Stimulated activated CD4-positive, alpha-beta T cell treated with anti-CD3 and anti-CD28 coated beads, Interleukin-4, amount 100 ng/mL, for 1 hour (primary cell): ENCODE measurements around the gene AHNAK.
"Not testable (repeated sequence)": the region's sequence is repeated elsewhere in the genome, so short reads cannot be mapped to it uniquely, and the experiment has no call there.

Experiments used
- DNase-seq: peaks from one replicate; pipeline ENCODE4 v3.0.0-alpha.2; 2020

The AHNAK gene

DNA sequence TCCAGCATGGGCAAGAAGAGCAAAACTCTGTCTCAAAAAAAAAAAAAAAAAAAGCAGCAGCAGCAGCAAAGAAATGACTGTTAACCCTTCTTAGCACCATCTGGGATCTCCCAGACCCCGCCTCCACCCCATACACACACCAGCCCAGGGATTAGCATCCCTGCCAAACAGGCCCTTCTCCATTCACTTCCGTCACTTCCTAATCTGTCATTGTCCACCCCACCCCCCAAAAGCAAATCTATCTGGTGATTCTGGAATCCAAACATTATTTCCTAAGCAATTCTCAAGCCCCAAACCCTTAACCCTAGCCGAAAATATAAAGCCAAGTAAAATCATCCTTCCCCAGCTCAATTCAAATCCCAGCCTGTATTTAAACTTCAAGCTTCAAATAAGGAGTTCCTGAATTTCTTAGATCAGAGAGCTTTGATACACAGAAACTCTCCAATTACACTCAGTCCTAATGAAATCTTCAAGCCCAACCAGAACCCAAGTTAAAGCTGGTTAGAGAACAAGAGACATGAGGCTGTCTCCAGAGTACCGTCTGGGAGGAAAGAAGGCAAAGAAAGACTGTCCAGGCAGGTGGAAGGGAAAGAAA is 6.0 kb upstream of the AHNAK start:
- no peak for DNase-seq

DNA sequence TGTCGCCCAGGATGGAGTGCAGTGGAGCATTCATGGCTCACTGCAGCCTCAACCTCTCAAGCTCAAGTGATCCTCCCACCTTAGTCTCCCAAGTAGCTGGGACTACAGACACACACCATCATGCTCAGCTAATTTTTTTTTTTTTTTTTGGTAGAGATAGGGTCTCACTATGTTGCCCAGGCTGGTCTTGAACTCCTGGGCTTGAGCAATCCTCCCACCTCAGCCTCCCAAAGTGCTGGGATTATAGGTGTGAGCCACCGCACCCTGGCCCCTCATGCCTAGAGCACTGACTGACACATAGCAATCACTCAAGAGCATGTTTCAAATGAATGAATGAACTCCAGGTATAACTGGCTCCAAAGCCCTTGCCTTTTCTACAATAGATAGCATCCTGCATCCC is 3.9 kb upstream of the AHNAK start:
- DNase-seq: not testable (repeated sequence)

GRCh38 chr11:62548545-62549335 is 2.1 kb upstream of the AHNAK start:
- DNase-seq: no peak

GRCh38 chr11:62547691-62548281 is 1.2 kb upstream of the AHNAK start:
- DNase-seq: no peak

GRCh38 chr11:62546929-62547625 is 471 bp upstream of the AHNAK start:
- no peak for DNase-seq

- DNase-seq: peak; percentile 59
Observed at GRCh38 chr11:62545437-62546243, 966 bp downstream of the AHNAK start.

- peak; percentile 26 for DNase-seq
Observed at GRCh38 chr11:62544581-62545436, 1.8 kb downstream of the AHNAK start.

DNA sequence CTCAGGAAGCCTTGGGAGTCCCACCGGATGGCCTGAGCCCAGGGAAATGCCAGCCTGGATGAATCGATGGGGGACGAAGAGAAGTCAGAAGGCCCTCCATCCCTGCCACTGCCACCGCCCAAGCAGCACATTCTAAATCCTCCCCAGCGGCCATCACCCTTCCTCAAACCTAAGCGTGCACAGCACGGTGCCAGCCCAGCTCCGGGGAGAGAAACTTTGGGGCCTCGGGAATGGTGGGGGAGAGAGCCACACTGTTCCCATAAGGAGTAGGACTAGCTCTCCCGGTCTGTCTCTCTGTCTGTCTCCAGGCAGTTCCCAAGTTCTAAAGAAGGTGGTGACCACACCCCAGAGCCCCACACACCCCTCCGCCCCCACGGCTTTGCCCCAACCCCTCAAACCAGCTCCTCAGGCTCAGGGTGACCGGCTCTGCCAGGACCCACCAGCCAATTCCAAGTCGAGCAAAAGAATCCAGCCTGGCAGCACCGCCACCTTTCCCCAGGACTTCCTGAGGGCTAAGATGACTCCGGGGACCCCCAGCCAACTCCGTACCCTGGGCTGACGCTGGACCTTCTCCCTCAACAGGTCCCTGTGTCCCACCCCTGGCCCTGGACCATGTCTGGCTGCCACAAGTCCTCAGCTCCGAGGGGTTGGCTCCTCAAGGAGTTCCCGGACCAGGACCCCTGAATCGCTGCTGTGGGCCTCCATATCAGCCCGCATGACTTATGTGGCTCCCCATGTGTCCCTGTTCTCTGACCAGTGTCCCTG is 2.7 kb downstream of the AHNAK start:
- no peak for DNase-seq

- DNase-seq: peak; percentile 75
Observed at GRCh38 chr11:62542750-62543567, 3.6 kb downstream of the AHNAK start.

DNA sequence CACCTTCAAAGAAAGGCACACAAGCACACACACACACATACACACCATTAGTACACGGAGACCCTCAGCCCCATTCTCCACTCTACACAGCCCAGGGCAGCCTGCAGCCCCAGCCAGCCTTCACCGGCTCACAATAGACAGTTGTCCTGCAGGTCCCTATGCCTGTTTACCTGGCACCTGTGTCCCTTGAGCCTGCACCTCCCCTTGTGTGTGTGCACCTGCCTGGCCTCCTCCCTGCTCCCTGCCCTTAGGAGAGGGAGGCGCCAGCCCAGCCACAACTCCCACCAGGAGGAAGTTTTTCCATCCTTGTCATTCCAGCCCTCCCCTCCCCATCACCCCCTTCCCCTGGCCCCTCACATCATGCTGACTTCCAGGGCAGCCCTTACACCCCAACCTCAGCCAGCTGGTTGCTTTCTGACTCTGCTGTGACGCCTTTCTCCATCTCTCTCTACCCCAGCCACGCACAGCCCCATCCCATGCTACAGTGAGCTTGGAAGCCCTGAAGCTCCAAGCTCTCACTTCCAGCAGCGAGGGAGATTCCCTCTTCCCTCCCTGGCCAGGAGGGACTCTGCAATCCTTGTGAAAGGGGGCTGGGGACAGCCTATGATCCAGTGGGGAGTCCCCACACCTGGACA is 4.4 kb downstream of the AHNAK start:
- no peak for DNase-seq

DNA sequence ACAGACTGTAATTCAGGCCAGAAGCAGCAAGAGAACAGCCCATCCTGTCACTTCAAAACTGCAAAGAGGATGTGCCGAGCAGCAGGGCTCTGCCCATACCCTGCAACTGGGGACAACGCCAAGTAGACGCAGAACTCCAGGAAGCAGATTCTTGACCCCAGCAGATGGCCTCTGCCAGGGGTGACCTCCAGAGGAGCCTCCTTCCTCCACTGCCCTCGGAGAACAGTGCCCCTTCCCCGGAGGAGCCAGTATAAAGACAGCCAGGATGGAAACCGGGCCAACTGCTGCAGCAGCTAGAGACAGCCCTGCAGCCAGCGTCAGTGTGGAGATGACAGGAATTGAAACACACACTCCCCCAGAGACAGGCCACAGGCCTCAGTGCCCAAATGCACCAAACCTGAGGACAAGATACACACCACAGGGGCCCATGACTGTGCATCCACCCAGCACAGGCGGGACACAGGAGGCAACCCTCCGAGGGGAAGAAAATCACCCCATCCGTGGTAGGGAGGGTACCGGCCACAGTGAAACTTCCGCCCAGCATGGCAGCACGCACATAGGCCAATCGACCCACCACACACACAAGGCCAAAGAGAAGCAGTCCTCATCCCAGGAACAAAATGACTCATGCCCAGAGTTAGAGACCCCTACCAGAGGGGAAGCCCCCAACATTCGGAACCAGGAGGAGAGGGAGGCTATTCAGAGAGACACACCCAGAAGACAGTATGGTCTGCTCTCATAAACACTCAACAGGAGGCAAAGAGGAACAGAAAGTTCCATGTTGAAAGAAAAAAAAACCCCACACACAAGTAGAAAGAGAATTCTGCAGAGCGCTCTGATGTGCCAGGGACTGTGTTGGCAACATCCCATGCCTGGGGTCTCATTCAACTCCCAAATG is 5.6 kb downstream of the AHNAK start:
- DNase-seq: no peak

DNA sequence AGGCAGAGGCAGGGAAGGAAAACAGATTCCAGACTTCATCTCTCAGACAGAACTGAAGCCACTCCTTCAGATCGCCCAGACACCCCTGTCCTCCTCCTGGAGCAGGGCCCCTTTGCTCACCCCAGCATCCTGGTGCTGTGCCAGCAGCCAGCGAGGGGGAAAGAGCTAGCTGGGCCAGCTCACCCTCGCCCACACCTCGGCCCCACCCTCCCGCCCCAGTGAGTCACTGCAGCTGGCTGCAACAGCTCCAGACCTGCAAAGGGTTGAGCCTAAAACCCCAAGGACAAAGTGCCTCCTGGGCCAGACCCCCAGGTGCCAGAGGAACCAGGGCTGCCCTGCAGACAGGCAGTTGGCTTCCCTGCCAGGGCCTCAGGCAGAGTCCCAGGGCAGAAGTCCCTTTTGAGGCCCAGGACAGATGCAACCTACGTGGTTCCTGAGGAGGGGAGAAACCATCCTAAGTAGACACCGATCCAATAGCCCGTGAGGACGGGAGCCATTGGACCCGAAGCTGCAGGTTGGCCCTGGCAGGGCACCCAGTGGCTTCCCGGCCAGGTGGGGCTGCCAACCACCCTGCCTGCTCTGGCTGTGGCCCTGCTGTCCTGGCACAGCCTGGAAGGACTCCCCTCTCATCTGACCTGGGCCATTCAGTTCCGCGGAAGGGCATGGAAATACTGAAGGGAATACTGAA is 7.2 kb downstream of the AHNAK start:
- peak; percentile 64 for DNase-seq

DNA sequence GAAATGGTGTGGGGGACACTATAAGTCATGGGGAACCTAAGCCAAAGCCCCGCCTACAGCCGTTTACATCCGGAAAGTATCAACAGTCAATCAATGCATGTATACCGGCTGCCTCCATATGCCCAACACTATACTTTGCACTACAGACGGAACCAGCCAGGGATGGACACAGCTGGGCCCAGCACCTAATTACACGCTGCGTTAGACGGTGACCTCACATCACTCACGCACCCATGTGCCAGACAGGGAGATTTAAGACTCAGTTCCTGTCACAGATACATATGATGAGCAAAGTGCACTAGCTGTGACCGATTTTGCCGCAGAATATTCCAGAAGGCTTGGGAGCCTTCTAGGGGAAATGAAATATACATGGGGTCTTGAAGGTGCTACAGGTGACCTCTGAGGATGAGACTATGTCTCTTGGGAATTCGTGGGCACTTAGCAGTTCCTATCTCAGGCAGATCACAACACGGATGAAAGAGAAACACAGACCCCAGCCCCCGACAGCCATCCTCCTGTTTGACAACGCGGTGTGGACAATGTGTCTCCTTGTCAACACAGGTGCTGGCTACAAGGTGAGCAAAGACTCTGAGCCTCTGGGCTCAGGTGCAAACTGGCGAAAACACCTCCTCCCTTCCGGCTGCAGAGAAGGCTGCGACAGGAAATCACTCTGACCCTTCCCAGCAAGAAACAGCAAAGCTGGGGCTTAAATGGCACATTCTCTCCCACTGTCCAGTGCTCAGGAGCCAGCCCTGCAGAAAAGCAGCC is 8.0 kb downstream of the AHNAK start:
- DNase-seq: no peak

- DNase-seq: no peak
Observed at GRCh38 chr11:62536301-62536957, 10.2 kb downstream of the AHNAK start.

DNA sequence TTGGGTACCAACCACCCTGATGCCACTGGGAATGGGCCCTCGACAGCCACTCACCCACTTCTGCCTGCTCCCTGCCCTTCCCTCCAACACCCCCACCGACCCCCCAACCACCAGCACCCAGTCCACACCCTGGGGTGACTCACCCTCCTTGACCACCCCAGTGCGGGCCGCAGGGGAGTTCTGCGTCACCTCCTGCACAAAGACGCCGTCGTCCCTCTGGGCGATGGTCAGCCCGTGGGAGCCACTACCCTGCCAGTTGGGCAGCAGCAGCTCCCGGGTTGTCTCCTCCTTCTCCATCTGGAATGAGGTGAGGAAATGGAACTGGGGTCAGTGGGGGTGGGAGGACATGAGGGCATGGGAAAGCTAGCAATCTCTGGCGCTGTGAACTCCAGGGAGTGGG is 10.8 kb downstream of the AHNAK start:
- no peak for DNase-seq

DNA sequence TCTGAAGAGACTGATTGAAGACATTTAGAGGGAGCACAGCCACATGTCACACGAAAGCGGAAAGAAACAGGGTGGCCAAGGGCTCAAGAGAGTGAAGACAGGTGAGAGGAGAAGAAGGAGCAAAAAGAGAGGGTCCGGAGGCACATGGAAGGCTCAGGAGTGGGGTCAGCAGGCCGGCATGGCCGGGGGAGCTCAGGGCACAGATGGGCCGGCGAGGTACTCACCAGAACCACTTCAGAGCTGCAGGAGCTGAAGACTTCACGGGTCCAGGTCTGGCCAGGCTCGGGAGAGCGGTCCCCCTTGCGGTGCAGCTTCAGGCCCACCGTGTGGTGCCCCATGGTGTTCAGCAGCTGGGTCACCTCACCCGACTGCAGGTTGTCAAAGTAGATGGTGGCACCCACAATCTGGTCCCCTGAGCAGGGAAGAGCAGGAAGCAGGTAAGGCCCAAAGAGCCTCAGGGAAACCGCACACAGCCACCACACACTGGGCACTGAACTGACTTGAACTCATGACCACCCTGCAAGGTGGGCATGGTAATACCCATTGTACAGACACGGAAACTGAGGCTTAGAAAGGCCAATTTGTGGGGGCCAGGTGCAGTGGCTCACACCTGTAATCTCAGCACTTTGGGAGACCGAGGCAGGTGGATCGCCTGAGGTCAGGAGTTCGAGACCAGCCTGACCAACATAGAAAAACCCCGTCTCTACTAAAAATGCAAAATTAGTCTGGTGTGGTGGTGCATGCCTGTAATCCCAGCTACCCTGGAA is 11.6 kb downstream of the AHNAK start:
- no peak for DNase-seq
